Measurements from ENCODE around the gene KLHL34. TPM values are rescaled to one million over a fixed set of nuclear protein-coding genes. Genes with fewer than 3 reads are reported as not detected.

Gene KLHL34
- total RNA-seq, 6 experiments from 2014 or later = not detected

GRCh38 chrX:21612154-21612553 is 46.0 kb downstream of the KLHL34 start:
- H3K4me1 Mint-ChIP-seq (ENCODE audit: low read depth) = no peaks in the 10 kb centered on the region
- no peak overlapping the region for H3K27ac Mint-ChIP-seq
- H3K4me3 Mint-ChIP-seq = no peak overlapping the region
- H3K9me3 Mint-ChIP-seq = no peaks in the 10 kb centered on the region
- no peaks in the 10 kb centered on the region for H3K36me3 Mint-ChIP-seq (ENCODE audit: low read depth)
- H3K27me3 Mint-ChIP-seq (ENCODE audit: insufficient read depth) = no peaks in the 10 kb centered on the region; the same call in 1 of the 2 replicates
- TF ChIP-seq CTCF (IDR thresholded peaks at IDR 0.05) = no peak
- no peak for DNase-seq

- no peak for DNase-seq
- no peaks in the 10 kb centered on the region for H3K9me3 Mint-ChIP-seq
- no peak overlapping the region for H3K27ac Mint-ChIP-seq
- no peak overlapping the region for H3K4me3 Mint-ChIP-seq
- no peak for TF ChIP-seq CTCF (IDR thresholded peaks at IDR 0.05)
- H3K36me3 Mint-ChIP-seq (ENCODE audit: low read depth) = no peaks in the 10 kb centered on the region
- H3K27me3 Mint-ChIP-seq (ENCODE audit: insufficient read depth) = no peaks in the 10 kb centered on the region; the same call in 1 of the 2 replicates
- H3K4me1 Mint-ChIP-seq (ENCODE audit: low read depth) = no peaks in the 10 kb centered on the region
Measured at GRCh38 chrX:21610168-21610567, 48.0 kb downstream of the KLHL34 start.

- Mint-ChIP-seq H3K36me3 (ENCODE audit: low read depth) (no peaks in the 10 kb centered on the region), H3K27ac (no peak overlapping the region), H3K4me1 (ENCODE audit: low read depth) (no peaks in the 10 kb centered on the region), H3K27me3 (ENCODE audit: insufficient read depth) (no peaks in the 10 kb centered on the region; the same call in 1 of the 2 replicates), H3K4me3 (no peak overlapping the region), H3K9me3 (no peaks in the 10 kb centered on the region)
- DNase-seq = no peak
- TF ChIP-seq CTCF (IDR thresholded peaks at IDR 0.05) = no peak
Measured at GRCh38 chrX:21606002-21606401, 52.1 kb downstream of the KLHL34 start.

Other genes with a start within 250 kb of the KLHL34 start
- gene SMPX, start 99.8 kb upstream of the KLHL34 start, total RNA-seq (2021; fragmentation: NEBNext Ultra II Directional; extraction: Animal tissue kit (Norgen Biotek cat#: 25700)) = not detected
- 10 to 100 TPM; 31.2 to 39.9 (median 34.0) TPM for gene MBTPS2, start 181.3 kb upstream of the KLHL34 start, total RNA-seq (2021; fragmentation: NEBNext Ultra II Directional; extraction: Animal tissue kit (Norgen Biotek cat#: 25700))
- gene YY2, start 197.7 kb upstream of the KLHL34 start, total RNA-seq (2021; fragmentation: NEBNext Ultra II Directional; extraction: Animal tissue kit (Norgen Biotek cat#: 25700)) = 1 to 10 TPM; 2.9 to 3.6 (median 3.3) TPM